A673 (cell line): ENCODE measurements around the gene PPFIA2. TPM values are rescaled to one million over a fixed set of nuclear protein-coding genes. Genes with fewer than 3 reads are reported as not detected.

Experiments
- BruUV-seq: library from RNA; stranded (reverse); fragments of 400-500 nt; replicated peaks from 2 replicates; lab custom pipeline; 2021; lab: Mats Ljungman, UMichigan
- CTCF ChIA-PET: fragments of 300-600 bp; sonication (Branson Sonifier 250); formaldehyde crosslinking; loops from one replicate; lab custom pipeline; 2022; ENCODE audit warnings: antibody characterized with exemption; lab: Charles Lee
- POLR2A ChIA-PET: fragments of 300-600 bp; sonication (Branson Sonifier 250); formaldehyde crosslinking; loops from one replicate; lab custom pipeline; 2022; ENCODE audit warnings: antibody characterized with exemption; ENCODE audit not compliant: low non-redundant PET; lab: Charles Lee
- DNase-seq: peaks from one replicate; pipeline ENCODE4 v3.0.0-alpha.2; 2015; ENCODE audit warnings: low spot score
- H3K27ac ChIP-seq: fragments of 200-600 bp; sonication (generic); 2 replicates; pipeline ENCODE4 v1.5.1; 2016; ENCODE audit warnings: mixed run types, low read depth, mild to moderate bottlenecking, mixed read lengths, antibody characterized with exemption, low read length; ENCODE audit not compliant: poor library complexity, severe bottlenecking
- H3K27me3 ChIP-seq: fragments of 200-600 bp; sonication (generic); replicated peaks from 2 replicates; pipeline ENCODE4 v1.6.1; 2017; ENCODE audit warnings: mixed run types, low read depth, mild to moderate bottlenecking, mixed read lengths, antibody characterized with exemption, low read length; ENCODE audit not compliant: insufficient read depth, poor library complexity
- H3K36me3 ChIP-seq: fragments of 200-600 bp; sonication (generic); 2 replicates; pipeline ENCODE4 v1.6.1; 2016; ENCODE audit warnings: mixed run types, mild to moderate bottlenecking, mixed read lengths, antibody characterized with exemption, low read length; ENCODE audit not compliant: insufficient read depth, poor library complexity, severe bottlenecking
- H3K4me1 ChIP-seq: fragments of 200-600 bp; sonication (generic); 2 replicates; pipeline ENCODE4 v1.6.1; 2017; ENCODE audit warnings: mixed run types, mild to moderate bottlenecking, mixed read lengths, antibody characterized with exemption, low read length; ENCODE audit not compliant: insufficient read depth, poor library complexity, severe bottlenecking
- H3K4me3 ChIP-seq: fragments of 200-600 bp; sonication (generic); 2 replicates; pipeline ENCODE4 v1.5.1; 2016; ENCODE audit warnings: low read depth, mixed run types, mild to moderate bottlenecking, mixed read lengths, low read length; ENCODE audit not compliant: poor library complexity, severe bottlenecking
- H3K9me3 ChIP-seq: fragments of 200-600 bp; sonication (generic); 2 replicates; pipeline ENCODE4 v1.6.1; 2016; ENCODE audit warnings: mixed run types, low read depth, mild to moderate bottlenecking, mixed read lengths, antibody characterized with exemption, low read length; ENCODE audit not compliant: poor library complexity, severe bottlenecking
- EZH2 ChIP-seq: fragments of 200-600 bp; sonication (generic); IDR thresholded peaks from 2 replicates; pipeline ENCODE4 v1.6.1; 2017; ENCODE audit warnings: borderline replicate concordance, low read depth, mild to moderate bottlenecking, mixed read lengths, antibody characterized with exemption, low read length; ENCODE audit not compliant: poor library complexity, severe bottlenecking
- intact Hi-C: fragments of 100-400 bp; cut with micrococcal nuclease; formaldehyde crosslinking; loops from one replicate; pipeline ENCODE4 v1.10.0; 2022; ENCODE audit not compliant: unreplicated experiment
- total RNA-seq: library from RNA; stranded (reverse); gene quantifications from 2 replicates; pipeline ENCODE4 v1.2.3, GENCODE V29; 2021
- TF ChIP-seq, protein P1 (sequence below): fragments of 300-800, 200-600 bp; sonication (generic); conservative IDR thresholded peaks from 2 replicates; pipeline ENCODE4 v1.5.1; 2017; ENCODE audit warnings: low read depth, mild to moderate bottlenecking, antibody characterized with exemption, low read length, moderate library complexity, mixed read lengths

Gene PPFIA2
- total RNA-seq, 1 experiment from 2014 or later, result 0.52 TPM

DNA sequence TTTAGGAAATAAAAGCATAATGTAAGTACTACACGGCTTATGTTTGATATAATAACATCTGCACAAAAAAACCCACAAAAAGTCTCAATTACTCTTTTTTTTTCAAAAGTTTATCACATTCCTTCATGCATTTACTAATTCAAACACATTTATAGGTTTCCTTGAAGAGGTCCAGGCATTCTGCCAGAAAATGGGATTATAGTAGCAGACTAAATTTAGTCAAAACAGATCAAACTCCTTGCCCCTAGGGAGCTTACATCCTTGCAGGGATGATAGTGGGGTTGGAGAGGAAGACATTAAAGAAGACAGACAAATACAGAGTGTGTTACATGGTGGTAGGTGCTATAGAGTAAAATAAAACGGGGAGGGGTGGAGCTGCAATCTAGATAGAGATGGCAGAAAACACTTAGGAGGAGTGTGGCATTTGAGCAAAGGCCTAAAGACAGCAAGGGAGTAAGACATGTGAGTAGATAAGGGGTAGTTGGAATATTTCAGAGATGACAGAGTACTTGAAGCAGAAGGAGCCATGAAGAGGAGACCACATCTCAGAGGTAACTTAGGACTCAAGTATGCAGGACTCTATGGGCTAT is 266.9 kb downstream of the PPFIA2 start:
- CTCF ChIA-PET, result interaction anchor here (0.7 kb wide), 1 partner anchor 25 kb away, joined by 4 read pairs; no protein-coding TSS in a partner anchor
- no peaks in the 10 kb centered on the region for H3K9me3 ChIP-seq
- peaks cover 17% of the 10 kb centered on the region for H3K4me1 ChIP-seq
- intact Hi-C loops, result no loop called here
- no peak overlapping the region for H3K4me3 ChIP-seq
- TF ChIP-seq EZH2, result no peak
- TF ChIP-seq, protein P1, sequence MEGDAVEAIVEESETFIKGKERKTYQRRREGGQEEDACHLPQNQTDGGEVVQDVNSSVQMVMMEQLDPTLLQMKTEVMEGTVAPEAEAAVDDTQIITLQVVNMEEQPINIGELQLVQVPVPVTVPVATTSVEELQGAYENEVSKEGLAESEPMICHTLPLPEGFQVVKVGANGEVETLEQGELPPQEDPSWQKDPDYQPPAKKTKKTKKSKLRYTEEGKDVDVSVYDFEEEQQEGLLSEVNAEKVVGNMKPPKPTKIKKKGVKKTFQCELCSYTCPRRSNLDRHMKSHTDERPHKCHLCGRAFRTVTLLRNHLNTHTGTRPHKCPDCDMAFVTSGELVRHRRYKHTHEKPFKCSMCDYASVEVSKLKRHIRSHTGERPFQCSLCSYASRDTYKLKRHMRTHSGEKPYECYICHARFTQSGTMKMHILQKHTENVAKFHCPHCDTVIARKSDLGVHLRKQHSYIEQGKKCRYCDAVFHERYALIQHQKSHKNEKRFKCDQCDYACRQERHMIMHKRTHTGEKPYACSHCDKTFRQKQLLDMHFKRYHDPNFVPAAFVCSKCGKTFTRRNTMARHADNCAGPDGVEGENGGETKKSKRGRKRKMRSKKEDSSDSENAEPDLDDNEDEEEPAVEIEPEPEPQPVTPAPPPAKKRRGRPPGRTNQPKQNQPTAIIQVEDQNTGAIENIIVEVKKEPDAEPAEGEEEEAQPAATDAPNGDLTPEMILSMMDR, result no peak
- no peaks in the 10 kb centered on the region for H3K27me3 ChIP-seq
- POLR2A ChIA-PET, result interaction anchor here (0.6 to 0.7 kb wide), 2 partner anchors 116 to 318 kb away, joined by 3 to 4 read pairs; no protein-coding TSS in a partner anchor
- BruUV-seq, result no TSS peak
- H3K27ac ChIP-seq, result peak overlapping the region; percentile 37
- peak; percentile 98 for DNase-seq
- no peaks in the 10 kb centered on the region for H3K36me3 ChIP-seq

DNA sequence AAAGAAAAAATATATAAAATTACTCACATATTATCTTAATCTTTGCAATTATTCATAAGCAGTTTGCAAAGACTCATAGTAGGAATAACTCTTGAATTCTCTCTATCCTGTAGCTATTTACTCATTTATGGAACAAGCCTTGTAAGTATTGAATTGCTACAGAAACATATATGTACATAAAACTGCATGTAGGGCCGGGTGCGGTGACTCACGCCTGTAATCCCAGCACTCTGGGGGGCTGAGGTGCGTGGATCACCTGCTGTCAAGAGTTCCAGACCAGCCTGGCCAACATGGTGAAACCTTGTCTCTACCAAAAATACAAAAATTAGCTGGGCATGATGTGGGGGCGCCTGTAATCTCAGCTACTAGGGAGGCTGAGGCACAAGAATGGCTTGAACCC is 286.2 kb downstream of the PPFIA2 start:
- no peak overlapping the region for H3K27ac ChIP-seq
- no peaks in the 10 kb centered on the region for H3K27me3 ChIP-seq
- ChIA-PET POLR2A (no interaction called here), CTCF (no interaction called here)
- H3K4me3 ChIP-seq, result no peak overlapping the region
- no peaks in the 10 kb centered on the region for H3K9me3 ChIP-seq
- BruUV-seq, result no TSS peak
- TF ChIP-seq, protein P1, result no peak
- TF ChIP-seq EZH2, result no peak
- intact Hi-C loops, result no loop called here
- no peak for DNase-seq
- peaks cover 8% of the 10 kb centered on the region for H3K4me1 ChIP-seq
- no peaks in the 10 kb centered on the region for H3K36me3 ChIP-seq

DNA sequence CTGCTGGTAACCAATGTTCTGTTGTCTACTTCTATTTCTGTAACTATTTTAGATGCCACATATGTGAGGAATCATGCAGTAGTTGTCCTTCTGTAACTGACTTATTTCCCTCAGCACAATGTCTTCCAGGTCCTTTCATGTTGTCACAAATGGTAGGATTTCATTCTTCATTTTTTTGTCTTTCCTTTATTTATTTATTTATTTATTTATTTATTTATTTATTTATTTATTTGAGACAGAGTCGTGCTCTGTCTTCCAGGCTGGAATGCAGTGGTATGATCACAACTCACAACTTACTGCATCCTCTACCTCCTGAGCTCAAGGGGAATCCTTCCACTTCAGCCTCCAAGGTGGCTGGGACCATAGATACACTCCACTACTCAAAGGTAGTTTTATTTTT is 288.2 kb downstream of the PPFIA2 start:
- Histone ChIP-seq H3K27ac (no peak overlapping the region), H3K27me3 (no peaks in the 10 kb centered on the region), H3K36me3 (no peaks in the 10 kb centered on the region), H3K4me3 (no peak overlapping the region), H3K9me3 (no peaks in the 10 kb centered on the region), H3K4me1 (peaks cover 16% of the 10 kb centered on the region)
- no TSS peak for BruUV-seq
- CTCF ChIA-PET, result no interaction called here
- POLR2A ChIA-PET, result no interaction called here
- intact Hi-C loops, result no loop called here
- no peak for DNase-seq
- TF ChIP-seq, protein P1, result no peak
- TF ChIP-seq EZH2, result no peak
